HG02610 (cell line): ENCODE data around the gene SLC24A4.

Source experiments
- ATAC-seq: cut with Tn5 transposase; IDR thresholded peaks from one replicate; pipeline ENCODE4 v1.9.1; 2021; ENCODE audit warnings: mild to moderate bottlenecking, moderate library complexity; ENCODE audit not compliant: unreplicated experiment

Gene SLC24A4

DNA sequence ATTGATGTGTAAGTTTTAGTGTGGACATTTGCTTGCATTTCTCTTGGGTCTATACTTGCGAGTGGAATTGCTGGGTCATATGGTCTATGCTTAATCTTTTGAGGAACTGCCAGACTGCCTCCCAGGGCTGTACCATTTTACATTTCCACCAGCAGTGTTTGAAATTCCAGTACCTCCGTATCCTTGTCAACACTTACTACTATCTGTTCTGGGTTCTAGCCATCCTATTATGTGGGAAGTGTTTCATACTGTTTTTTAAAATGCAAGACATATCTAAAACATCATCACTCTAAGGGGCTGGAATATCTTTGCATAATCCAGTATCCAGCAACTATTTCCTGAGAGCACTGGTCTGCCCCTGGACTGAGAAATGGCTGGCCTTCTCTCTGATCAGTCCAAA lies 110.4 kb downstream of the SLC24A4 start:
- ATAC-seq, result no peak

- no peak for ATAC-seq
Measured at GRCh38 chr14:92435154-92435553, 112.2 kb downstream of the SLC24A4 start.

- ATAC-seq, result no peak
Measured at GRCh38 chr14:92436115-92436776, 113.3 kb downstream of the SLC24A4 start.

DNA sequence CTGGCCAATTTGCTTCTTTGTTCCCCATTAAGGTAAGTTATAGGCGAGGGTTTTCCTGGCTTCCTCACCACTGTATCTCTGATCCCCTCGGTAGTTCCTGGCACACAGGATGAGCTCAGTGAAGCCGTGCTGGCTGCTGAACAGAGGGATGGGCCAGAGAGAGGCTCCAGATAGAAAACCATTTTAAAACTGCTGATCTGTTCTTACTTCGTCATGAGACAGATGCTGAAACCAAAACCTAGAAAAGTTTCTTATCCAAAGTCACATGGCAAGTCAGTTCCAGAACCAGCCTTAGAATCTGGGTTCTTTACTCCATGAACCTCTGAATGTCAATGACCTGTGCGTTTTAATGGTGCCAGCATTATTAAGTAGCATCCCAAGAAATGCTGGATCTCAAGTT lies 114.3 kb downstream of the SLC24A4 start:
- no peak for ATAC-seq

DNA sequence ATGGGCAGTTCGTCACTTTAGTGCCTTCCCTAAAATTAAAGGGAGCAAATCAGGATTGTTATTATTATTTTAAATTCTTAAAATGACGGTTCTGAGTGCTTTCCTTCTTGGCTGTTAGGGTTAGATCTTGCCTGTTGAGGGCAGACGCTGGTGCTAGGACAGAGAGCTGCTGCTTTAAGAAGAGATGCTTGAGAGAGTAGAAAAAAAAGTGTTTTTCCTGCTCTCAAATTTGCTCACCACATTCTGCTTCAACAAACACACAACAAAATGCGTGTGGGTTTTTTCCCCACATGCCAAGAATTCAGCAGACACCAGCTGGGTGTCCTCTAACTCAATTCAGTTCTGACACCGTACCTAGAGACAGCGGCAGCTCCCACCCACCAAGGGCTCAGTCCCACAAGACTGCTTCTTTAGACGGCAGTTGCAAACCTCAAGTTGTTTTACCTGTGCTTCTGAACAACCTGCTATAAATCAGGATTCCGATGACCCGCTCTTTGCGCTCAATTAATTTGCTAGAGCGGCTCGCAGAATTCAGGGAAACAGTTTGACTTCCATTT lies 114.8 kb downstream of the SLC24A4 start:
- ATAC-seq, result peak; percentile 67

DNA sequence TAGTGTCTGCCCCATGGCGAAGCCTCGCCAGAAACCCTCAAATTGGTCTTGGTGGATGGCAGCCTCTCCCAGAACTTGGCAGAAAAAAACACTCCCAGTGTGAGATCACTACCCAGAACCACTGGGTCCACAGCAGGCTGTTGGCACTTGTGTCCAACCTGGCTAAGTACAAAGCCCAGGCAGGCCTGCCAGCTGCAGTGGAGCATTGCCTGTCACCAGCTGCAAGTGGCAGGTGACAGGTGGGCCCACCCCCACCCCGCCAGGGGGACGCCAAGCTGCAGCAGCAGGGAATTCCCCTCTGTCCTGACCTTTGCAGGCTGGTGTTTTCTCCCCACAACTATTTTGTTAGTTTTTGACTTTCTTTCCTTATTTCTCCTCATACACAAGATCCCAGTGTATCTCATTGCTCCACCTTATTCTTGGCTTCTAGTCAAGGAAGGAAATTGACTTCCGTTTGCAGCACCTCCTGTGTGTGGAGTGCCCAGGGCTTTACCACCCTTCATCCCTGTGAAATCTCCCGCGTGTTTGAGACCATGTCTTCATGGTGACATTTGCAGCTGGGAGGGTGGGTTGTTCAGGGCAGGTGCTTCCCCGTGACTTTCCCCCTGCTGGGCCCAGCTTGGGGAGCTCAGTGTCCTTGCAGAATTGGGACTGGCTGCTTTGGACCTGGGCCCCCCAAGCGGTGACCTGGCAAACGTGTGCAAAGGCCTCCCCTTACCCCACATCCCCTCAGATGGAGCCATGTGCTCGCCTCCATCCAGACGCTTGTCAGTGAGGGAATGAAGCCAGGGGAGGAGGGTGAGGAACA lies 116.8 kb downstream of the SLC24A4 start:
- no peak for ATAC-seq

DNA sequence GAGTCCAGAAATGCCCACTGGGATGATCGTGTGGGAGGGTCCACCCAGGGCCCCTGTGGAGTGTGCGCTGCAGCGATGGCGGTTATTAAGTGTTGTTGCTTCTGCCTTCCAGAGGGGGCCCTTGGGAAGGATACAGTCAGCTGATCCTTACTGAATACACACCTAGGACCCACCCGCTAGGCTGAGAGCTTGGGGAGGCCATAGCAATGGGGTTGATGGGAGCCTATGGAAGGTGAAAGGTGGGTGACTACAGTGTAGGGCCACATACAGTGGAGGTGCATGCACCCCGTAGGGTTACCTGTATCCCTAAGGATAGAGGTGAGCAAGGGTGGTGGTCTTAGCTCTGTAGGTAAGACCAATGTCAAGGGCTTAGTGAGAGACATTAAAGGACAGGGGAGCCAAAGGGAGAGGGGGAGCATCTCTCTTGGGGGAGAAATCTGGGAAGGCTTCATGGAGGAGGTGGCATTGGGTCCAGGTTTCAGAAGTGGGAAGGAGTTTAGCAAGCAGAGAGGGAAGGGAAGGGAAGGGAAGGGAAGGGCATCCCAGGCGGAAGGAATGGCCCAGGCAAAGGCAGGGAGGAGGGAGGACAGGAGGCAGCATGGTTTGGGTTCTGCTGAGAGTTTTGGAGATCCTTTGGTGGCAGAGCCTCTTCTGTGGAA lies 117.5 kb downstream of the SLC24A4 start:
- no peak for ATAC-seq

GRCh38 chr14:92441751-92442504 lies 119.0 kb downstream of the SLC24A4 start:
- no peak for ATAC-seq

- ATAC-seq, result no peak
Measured at GRCh38 chr14:92443167-92443566, 120.2 kb downstream of the SLC24A4 start.

GRCh38 chr14:92443741-92444140 lies 120.8 kb downstream of the SLC24A4 start:
- ATAC-seq, result no peak

- ATAC-seq, result no peak
Measured at GRCh38 chr14:92446771-92447170, 123.8 kb downstream of the SLC24A4 start.

DNA sequence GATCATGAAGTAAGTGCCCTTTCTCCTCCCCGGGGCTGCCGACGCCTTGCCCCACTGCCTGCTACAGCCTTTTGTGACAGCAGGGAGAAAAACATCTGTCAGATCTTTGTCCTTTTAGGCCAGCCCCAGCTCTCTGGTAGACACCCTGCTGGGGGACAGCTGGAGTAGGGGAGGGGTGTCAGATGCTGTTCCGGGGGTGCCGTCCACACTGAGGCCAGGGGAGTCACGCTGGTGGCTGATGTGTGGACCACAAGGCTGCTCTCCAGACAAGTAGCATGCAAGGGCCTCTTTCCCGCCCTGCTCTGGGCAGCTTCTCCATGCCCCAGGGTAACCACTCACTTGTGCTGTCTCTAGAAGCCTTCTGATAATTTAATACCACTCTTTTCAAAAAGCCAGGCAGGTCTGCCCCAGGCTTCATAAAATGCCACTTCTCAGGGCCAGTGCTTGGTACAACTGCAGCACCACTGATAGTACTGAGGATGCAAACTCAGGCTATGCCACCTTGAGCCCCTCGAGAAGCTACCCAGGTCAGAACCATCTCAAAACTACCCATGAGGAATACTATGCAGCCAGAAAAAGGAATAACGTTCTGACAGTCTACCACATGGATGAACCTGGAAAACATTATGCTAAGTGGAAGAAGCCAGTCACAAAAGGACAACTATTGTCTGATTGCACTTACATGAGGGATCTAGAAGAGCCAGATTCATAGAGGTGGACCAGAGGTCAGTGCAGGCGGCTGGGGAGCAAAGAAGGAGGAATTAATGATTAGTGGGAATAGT lies 124.6 kb downstream of the SLC24A4 start:
- no peak for ATAC-seq

- no peak for ATAC-seq
Measured at GRCh38 chr14:92448786-92449185, 125.8 kb downstream of the SLC24A4 start.

- no peak for ATAC-seq
Measured at GRCh38 chr14:92449404-92450181, 126.6 kb downstream of the SLC24A4 start.

DNA sequence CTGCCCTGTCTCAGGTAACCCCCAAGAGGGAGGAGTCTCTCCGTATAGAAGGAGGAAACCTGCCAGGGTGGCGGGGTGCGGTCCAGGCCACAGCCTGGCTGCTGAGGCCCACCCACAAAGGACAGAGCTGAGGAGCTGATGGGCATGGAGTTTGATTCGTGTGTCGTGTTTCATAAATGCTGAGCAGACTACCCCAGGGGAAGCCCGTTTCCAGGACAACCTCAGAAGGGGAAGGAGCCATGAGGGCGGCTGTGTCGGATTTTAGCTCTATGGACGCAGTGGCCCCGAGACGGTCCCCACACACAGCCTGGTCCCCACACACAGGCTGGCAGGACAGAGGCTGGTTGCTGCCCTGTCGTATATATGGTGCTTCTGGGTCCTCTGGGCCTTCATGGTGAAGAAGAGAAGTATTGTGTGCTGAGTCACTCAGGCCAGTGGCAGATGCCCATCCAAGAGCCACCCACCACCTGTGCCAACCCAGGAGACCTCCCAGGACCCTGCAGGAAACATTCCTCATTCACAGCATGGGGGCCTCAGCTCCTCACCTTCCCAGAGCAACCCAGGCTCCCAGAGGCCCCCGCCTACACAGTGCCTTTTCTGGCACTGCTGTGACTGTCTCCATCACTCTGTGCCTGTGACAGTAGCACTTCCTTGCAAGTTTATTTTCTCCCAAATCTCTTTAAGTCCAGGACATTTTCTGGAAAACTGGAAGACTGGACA lies 127.5 kb downstream of the SLC24A4 start:
- ATAC-seq, result no peak

GRCh38 chr14:92451245-92451644 lies 128.3 kb downstream of the SLC24A4 start:
- ATAC-seq, result no peak

DNA sequence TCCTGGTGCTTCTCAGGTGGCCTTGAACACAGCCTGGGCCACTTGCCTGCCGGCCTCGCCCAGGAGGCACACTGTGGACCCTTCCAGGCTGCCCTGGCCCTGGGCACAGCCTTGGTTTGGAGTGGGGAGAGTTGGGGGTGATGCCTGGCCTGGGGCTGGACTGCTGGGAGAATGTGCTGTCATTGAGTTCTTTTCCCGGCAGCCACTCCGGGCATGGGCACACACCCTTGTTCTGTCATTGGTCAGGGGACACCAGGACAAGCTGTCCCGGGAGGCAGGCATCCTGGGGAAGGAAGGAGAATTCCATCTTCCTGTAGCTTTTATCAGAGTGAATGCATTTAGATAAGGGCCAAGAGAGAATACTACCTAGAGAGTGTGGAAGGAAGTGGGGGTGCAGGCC lies 128.8 kb downstream of the SLC24A4 start:
- no peak for ATAC-seq

DNA sequence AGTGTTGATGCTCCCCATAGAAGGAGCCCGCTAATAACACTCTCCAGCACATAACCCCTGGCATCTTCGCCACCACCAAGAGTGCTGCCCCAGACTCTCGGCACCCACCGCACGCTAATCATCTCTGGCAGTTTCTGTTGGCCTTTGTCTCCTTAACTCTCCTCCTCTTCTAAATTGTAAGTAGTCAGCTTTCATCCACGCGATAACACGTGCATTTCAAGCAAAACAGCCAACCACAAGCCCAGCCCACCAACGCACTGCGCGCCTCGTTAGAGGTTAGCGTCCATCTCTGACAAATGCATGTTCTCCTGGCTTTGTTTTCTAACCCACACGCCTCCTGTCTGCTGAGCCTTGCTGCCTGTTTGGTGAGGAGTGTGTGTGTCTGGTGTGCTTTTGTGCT lies 129.5 kb downstream of the SLC24A4 start:
- ATAC-seq, result no peak

DNA sequence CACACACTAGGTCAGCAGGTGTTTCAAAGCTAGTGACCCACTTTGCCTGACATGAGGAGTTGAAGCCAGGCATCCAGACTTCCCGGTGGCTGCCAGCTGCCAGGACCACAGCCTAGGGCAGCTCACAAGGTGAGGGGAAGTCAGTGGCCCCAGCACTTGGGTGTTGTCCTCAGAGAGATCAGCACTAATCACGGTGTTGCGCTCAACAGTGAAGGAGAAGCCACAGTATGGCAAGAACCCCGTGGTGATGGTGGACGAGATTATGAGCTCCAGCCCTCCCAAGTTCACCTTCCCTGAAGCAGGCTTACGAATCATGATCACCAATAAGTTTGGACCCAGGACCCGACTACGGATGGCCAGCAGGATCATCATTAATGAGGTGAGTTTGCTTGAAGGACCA lies 130.7 kb downstream of the SLC24A4 start:
- ATAC-seq, result no peak
